ENCODE measurements around the gene SORCS2.

The SORCS2 gene

GRCh38 chr4:7332216-7333023 lies 140.1 kb downstream of the SORCS2 start:
- Histone ChIP-seq H4K91ac (ENCODE audit: low read length) (peak overlapping the region; percentile 25), H2AFZ (ENCODE audit: low read depth, low read length) (no peak overlapping the region), H2BK5ac (ENCODE audit: low read depth, low read length, poor library complexity, severe bottlenecking) (no peak overlapping the region), H3K79me1 (replicated peaks; ENCODE audit: low read length, poor library complexity, severe bottlenecking) (no peaks in the 10 kb centered on the region), H3K9ac (ENCODE audit: low read length) (no peak overlapping the region), H3K18ac (ENCODE audit: low read depth in 1 of 2, low read length in 2 of 2) (no peak overlapping the region), H3K23ac (ENCODE audit: low read length in 2 of 2) (no peak overlapping the region), H4K8ac (ENCODE audit: low read length) (no peak overlapping the region), H2BK15ac (ENCODE audit: low read depth, poor library complexity, severe bottlenecking) (no peak overlapping the region), H3K4me1 (ENCODE audit: control insufficient read depth, insufficient read depth, low read depth, low read length) (peaks cover 47% of the 10 kb centered on the region), H3K4me2 (ENCODE audit: low read length, poor library complexity, severe bottlenecking) (no peak overlapping the region), H3K27me3 (ENCODE audit: control insufficient read depth in 1 of 2, insufficient read depth in 1 of 2, low read length in 2 of 2) (peaks cover 0 to 63% of the 10 kb centered on the region in 2 experiments), H2BK12ac (ENCODE audit: low read length in 2 of 2) (no peak overlapping the region), H2BK120ac (ENCODE audit: low read depth, low read length) (no peak overlapping the region), H3K4me3 (ENCODE audit: insufficient read depth in 1 of 2, low read depth in 1 of 2, low read length in 2 of 2) (no peak overlapping the region), H3K9me3 (ENCODE audit: control insufficient read depth, low read length) (no peaks in the 10 kb centered on the region), H3K27ac (ENCODE audit: low read length, poor library complexity, severe bottlenecking) (no peak overlapping the region), H3K4ac (ENCODE audit: low read depth in 1 of 2, low read length in 2 of 2) (no peak overlapping the region), H3K14ac (ENCODE audit: low read length in 2 of 2) (no peak overlapping the region), H3K36me3 (ENCODE audit: control insufficient read depth in 1 of 2, insufficient read depth in 2 of 2, low read depth in 1 of 2, low read length in 2 of 2) (peaks cover 0 to 2% of the 10 kb centered on the region in 2 experiments), H2AK5ac (ENCODE audit: low read length, severe bottlenecking) (peak overlapping the region; percentile 4)
- no peak for DNase-seq
- 87% methylated on average over 15 of the region's 15 CpGs for WGBS

- no peak overlapping the region for H4K91ac ChIP-seq (ENCODE audit: low read length)
- H3K4me3 ChIP-seq (ENCODE audit: insufficient read depth in 1 of 2, low read depth in 1 of 2, low read length in 2 of 2) = no peak overlapping the region
- H3K4me1 ChIP-seq (ENCODE audit: control insufficient read depth, insufficient read depth, low read depth, low read length) = peaks cover 47% of the 10 kb centered on the region
- no peak overlapping the region for H3K4me2 ChIP-seq (ENCODE audit: low read length, poor library complexity, severe bottlenecking)
- no peak overlapping the region for H3K9ac ChIP-seq (ENCODE audit: low read length)
- H3K4ac ChIP-seq (ENCODE audit: low read depth in 1 of 2, low read length in 2 of 2) = no peak overlapping the region
- WGBS = 81% methylated on average over 15 of the region's 16 CpGs
- H4K8ac ChIP-seq (ENCODE audit: low read length) = no peak overlapping the region
- H2AFZ ChIP-seq (ENCODE audit: low read depth, low read length) = no peak overlapping the region
- no peak overlapping the region for H2BK120ac ChIP-seq (ENCODE audit: low read depth, low read length)
- no peak overlapping the region for H2AK5ac ChIP-seq (ENCODE audit: low read length, severe bottlenecking)
- peaks cover 0 to 7% of the 10 kb centered on the region in 2 experiments for H3K36me3 ChIP-seq (ENCODE audit: control insufficient read depth in 1 of 2, insufficient read depth in 2 of 2, low read depth in 1 of 2, low read length in 2 of 2)
- H2BK5ac ChIP-seq (ENCODE audit: low read depth, low read length, poor library complexity, severe bottlenecking) = no peak overlapping the region
- H3K9me3 ChIP-seq (ENCODE audit: control insufficient read depth, low read length) = no peaks in the 10 kb centered on the region
- H3K18ac ChIP-seq (ENCODE audit: low read depth in 1 of 2, low read length in 2 of 2) = no peak overlapping the region
- no peak overlapping the region for H3K27ac ChIP-seq (ENCODE audit: low read length, poor library complexity, severe bottlenecking)
- no peak overlapping the region for H2BK12ac ChIP-seq (ENCODE audit: low read length in 2 of 2)
- H3K23ac ChIP-seq (ENCODE audit: low read length in 2 of 2) = no peak overlapping the region
- H3K79me1 ChIP-seq (replicated peaks; ENCODE audit: low read length, poor library complexity, severe bottlenecking) = no peaks in the 10 kb centered on the region
- no peak overlapping the region for H3K14ac ChIP-seq (ENCODE audit: low read length in 2 of 2)
- peak overlapping the region; percentile 29 for H2BK15ac ChIP-seq (ENCODE audit: low read depth, poor library complexity, severe bottlenecking)
- DNase-seq = no peak
- peaks cover 0 to 61% of the 10 kb centered on the region in 2 experiments for H3K27me3 ChIP-seq (ENCODE audit: control insufficient read depth in 1 of 2, insufficient read depth in 1 of 2, low read length in 2 of 2)
These were observed 140.9 kb downstream of the SORCS2 start for GRCh38 chr4:7333024-7333780.

GRCh38 chr4:7333801-7334421 lies 141.6 kb downstream of the SORCS2 start:
- no peak overlapping the region for H3K4ac ChIP-seq (ENCODE audit: low read depth in 1 of 2, low read length in 2 of 2)
- H3K27ac ChIP-seq (ENCODE audit: low read length, poor library complexity, severe bottlenecking) = no peak overlapping the region
- no peak overlapping the region for H3K23ac ChIP-seq (ENCODE audit: low read length in 2 of 2)
- H4K91ac ChIP-seq (ENCODE audit: low read length) = no peak overlapping the region
- 80% methylated on average over 16 of the region's 16 CpGs for WGBS
- no peak overlapping the region for H2BK120ac ChIP-seq (ENCODE audit: low read depth, low read length)
- DNase-seq = no peak
- H3K14ac ChIP-seq (ENCODE audit: low read length in 2 of 2) = no peak overlapping the region
- H2AK5ac ChIP-seq (ENCODE audit: low read length, severe bottlenecking) = no peak overlapping the region
- H3K36me3 ChIP-seq (ENCODE audit: control insufficient read depth in 1 of 2, insufficient read depth in 2 of 2, low read depth in 1 of 2, low read length in 2 of 2) = peaks cover 0 to 7% of the 10 kb centered on the region in 2 experiments
- no peaks in the 10 kb centered on the region for H3K79me1 ChIP-seq (replicated peaks; ENCODE audit: low read length, poor library complexity, severe bottlenecking)
- no peak overlapping the region for H4K8ac ChIP-seq (ENCODE audit: low read length)
- H3K9me3 ChIP-seq (ENCODE audit: control insufficient read depth, low read length) = no peaks in the 10 kb centered on the region
- no peak overlapping the region for H2BK12ac ChIP-seq (ENCODE audit: low read length in 2 of 2)
- H3K4me2 ChIP-seq (ENCODE audit: low read length, poor library complexity, severe bottlenecking) = no peak overlapping the region
- no peak overlapping the region for H2BK5ac ChIP-seq (ENCODE audit: low read depth, low read length, poor library complexity, severe bottlenecking)
- no peak overlapping the region for H2BK15ac ChIP-seq (ENCODE audit: low read depth, poor library complexity, severe bottlenecking)
- H3K4me1 ChIP-seq (ENCODE audit: control insufficient read depth, insufficient read depth, low read depth, low read length) = peaks cover 39% of the 10 kb centered on the region
- peaks cover 0 to 60% of the 10 kb centered on the region in 2 experiments for H3K27me3 ChIP-seq (ENCODE audit: control insufficient read depth in 1 of 2, insufficient read depth in 1 of 2, low read length in 2 of 2)
- no peak overlapping the region for H3K4me3 ChIP-seq (ENCODE audit: insufficient read depth in 1 of 2, low read depth in 1 of 2, low read length in 2 of 2)
- no peak overlapping the region for H2AFZ ChIP-seq (ENCODE audit: low read depth, low read length)
- no peak overlapping the region for H3K9ac ChIP-seq (ENCODE audit: low read length)
- H3K18ac ChIP-seq (ENCODE audit: low read depth in 1 of 2, low read length in 2 of 2) = no peak overlapping the region

All from mesenchymal stem cell (in vitro differentiated cells and primary cell).